A673 (cell line): ENCODE data around the gene PRTG. TPM values are rescaled to one million over a fixed set of nuclear protein-coding genes. Genes with fewer than 3 reads are reported as not detected.

Experiments
- BruUV-seq: library from RNA; stranded (reverse); fragments of 400-500 nt; replicated peaks from 2 replicates; lab custom pipeline; 2021; lab: Mats Ljungman, UMichigan
- CTCF ChIA-PET: fragments of 300-600 bp; sonication (Branson Sonifier 250); formaldehyde crosslinking; loops from one replicate; lab custom pipeline; 2022; ENCODE audit warnings: antibody characterized with exemption; lab: Charles Lee
- POLR2A ChIA-PET: fragments of 300-600 bp; sonication (Branson Sonifier 250); formaldehyde crosslinking; loops from one replicate; lab custom pipeline; 2022; ENCODE audit warnings: antibody characterized with exemption; ENCODE audit not compliant: low non-redundant PET; lab: Charles Lee
- DNase-seq: peaks from one replicate; pipeline ENCODE4 v3.0.0-alpha.2; 2015; ENCODE audit warnings: low spot score
- H3K27ac ChIP-seq: fragments of 200-600 bp; sonication (generic); 2 replicates; pipeline ENCODE4 v1.5.1; 2016; ENCODE audit warnings: mixed run types, low read depth, mild to moderate bottlenecking, mixed read lengths, antibody characterized with exemption, low read length; ENCODE audit not compliant: poor library complexity, severe bottlenecking
- H3K27me3 ChIP-seq: fragments of 200-600 bp; sonication (generic); replicated peaks from 2 replicates; pipeline ENCODE4 v1.6.1; 2017; ENCODE audit warnings: mixed run types, low read depth, mild to moderate bottlenecking, mixed read lengths, antibody characterized with exemption, low read length; ENCODE audit not compliant: insufficient read depth, poor library complexity
- H3K36me3 ChIP-seq: fragments of 200-600 bp; sonication (generic); 2 replicates; pipeline ENCODE4 v1.6.1; 2016; ENCODE audit warnings: mixed run types, mild to moderate bottlenecking, mixed read lengths, antibody characterized with exemption, low read length; ENCODE audit not compliant: insufficient read depth, poor library complexity, severe bottlenecking
- H3K4me1 ChIP-seq: fragments of 200-600 bp; sonication (generic); 2 replicates; pipeline ENCODE4 v1.6.1; 2017; ENCODE audit warnings: mixed run types, mild to moderate bottlenecking, mixed read lengths, antibody characterized with exemption, low read length; ENCODE audit not compliant: insufficient read depth, poor library complexity, severe bottlenecking
- H3K4me3 ChIP-seq: fragments of 200-600 bp; sonication (generic); 2 replicates; pipeline ENCODE4 v1.5.1; 2016; ENCODE audit warnings: low read depth, mixed run types, mild to moderate bottlenecking, mixed read lengths, low read length; ENCODE audit not compliant: poor library complexity, severe bottlenecking
- H3K9me3 ChIP-seq: fragments of 200-600 bp; sonication (generic); 2 replicates; pipeline ENCODE4 v1.6.1; 2016; ENCODE audit warnings: mixed run types, low read depth, mild to moderate bottlenecking, mixed read lengths, antibody characterized with exemption, low read length; ENCODE audit not compliant: poor library complexity, severe bottlenecking
- EZH2 ChIP-seq: fragments of 200-600 bp; sonication (generic); IDR thresholded peaks from 2 replicates; pipeline ENCODE4 v1.6.1; 2017; ENCODE audit warnings: borderline replicate concordance, low read depth, mild to moderate bottlenecking, mixed read lengths, antibody characterized with exemption, low read length; ENCODE audit not compliant: poor library complexity, severe bottlenecking
- intact Hi-C: fragments of 100-400 bp; cut with micrococcal nuclease; formaldehyde crosslinking; loops from one replicate; pipeline ENCODE4 v1.10.0; 2022; ENCODE audit not compliant: unreplicated experiment
- total RNA-seq: library from RNA; stranded (reverse); gene quantifications from 2 replicates; pipeline ENCODE4 v1.2.3, GENCODE V29; 2021
- TF ChIP-seq, protein P1 (sequence below): fragments of 300-800, 200-600 bp; sonication (generic); conservative IDR thresholded peaks from 2 replicates; pipeline ENCODE4 v1.5.1; 2017; ENCODE audit warnings: low read depth, mild to moderate bottlenecking, antibody characterized with exemption, low read length, moderate library complexity, mixed read lengths

PRTG gene
- total RNA-seq, 1 experiment from 2014 or later = 0.02 TPM

DNA sequence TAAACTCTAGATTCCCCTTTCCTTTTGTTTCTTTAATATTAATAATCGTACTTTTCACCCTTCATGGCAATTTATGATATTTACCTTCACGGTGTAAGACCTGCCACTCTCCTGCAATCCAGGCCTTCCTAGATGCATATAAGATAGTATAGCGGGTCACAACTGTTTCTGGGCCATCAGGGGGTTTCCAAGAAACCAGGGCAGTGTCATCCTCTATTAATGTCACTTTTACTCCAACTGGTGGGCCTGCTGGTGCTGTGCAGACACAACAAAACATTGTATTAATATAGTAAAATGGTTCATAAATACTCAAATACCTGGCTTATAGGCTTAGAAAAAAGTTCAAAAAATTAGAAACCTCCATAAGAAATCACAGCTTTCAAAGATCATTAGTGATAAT lies 105.9 kb downstream of the PRTG start:
- intact Hi-C loops = no loop called here
- BruUV-seq = no TSS peak
- no peak for DNase-seq
- no peak overlapping the region for H3K4me3 ChIP-seq
- no peaks in the 10 kb centered on the region for H3K27me3 ChIP-seq
- no peaks in the 10 kb centered on the region for H3K4me1 ChIP-seq
- POLR2A ChIA-PET = no interaction called here
- no peaks in the 10 kb centered on the region for H3K36me3 ChIP-seq
- CTCF ChIA-PET = no interaction called here
- H3K9me3 ChIP-seq = no peaks in the 10 kb centered on the region
- H3K27ac ChIP-seq = no peak overlapping the region
- no peak for TF ChIP-seq EZH2
- TF ChIP-seq, protein P1, sequence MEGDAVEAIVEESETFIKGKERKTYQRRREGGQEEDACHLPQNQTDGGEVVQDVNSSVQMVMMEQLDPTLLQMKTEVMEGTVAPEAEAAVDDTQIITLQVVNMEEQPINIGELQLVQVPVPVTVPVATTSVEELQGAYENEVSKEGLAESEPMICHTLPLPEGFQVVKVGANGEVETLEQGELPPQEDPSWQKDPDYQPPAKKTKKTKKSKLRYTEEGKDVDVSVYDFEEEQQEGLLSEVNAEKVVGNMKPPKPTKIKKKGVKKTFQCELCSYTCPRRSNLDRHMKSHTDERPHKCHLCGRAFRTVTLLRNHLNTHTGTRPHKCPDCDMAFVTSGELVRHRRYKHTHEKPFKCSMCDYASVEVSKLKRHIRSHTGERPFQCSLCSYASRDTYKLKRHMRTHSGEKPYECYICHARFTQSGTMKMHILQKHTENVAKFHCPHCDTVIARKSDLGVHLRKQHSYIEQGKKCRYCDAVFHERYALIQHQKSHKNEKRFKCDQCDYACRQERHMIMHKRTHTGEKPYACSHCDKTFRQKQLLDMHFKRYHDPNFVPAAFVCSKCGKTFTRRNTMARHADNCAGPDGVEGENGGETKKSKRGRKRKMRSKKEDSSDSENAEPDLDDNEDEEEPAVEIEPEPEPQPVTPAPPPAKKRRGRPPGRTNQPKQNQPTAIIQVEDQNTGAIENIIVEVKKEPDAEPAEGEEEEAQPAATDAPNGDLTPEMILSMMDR = no peak

DNA sequence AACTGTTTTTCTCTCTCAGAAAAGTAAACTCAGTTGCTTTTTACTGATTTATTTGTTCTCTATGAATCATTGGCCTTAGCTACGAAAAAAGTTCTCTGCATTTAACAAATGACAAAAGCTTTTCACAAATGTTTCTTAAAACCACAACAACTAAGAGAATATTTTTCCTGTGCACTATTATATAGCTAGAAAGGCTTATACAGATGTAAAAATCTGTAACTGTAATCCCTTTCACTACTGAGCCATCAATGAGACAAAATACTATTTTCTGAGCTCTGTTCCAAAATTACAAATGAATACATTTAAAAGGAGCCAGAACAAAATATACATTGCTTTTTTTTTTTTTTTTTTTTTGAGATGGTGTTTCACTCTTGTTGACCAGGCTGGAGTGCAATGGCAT lies 109.2 kb downstream of the PRTG start:
- BruUV-seq = no TSS peak
- no peaks in the 10 kb centered on the region for H3K36me3 ChIP-seq
- no peak overlapping the region for H3K27ac ChIP-seq
- TF ChIP-seq, protein P1 = no peak
- TF ChIP-seq EZH2 = no peak
- CTCF ChIA-PET = no interaction called here
- intact Hi-C loops = no loop called here
- DNase-seq = no peak
- no peaks in the 10 kb centered on the region for H3K4me1 ChIP-seq
- H3K9me3 ChIP-seq = no peaks in the 10 kb centered on the region
- H3K27me3 ChIP-seq = no peaks in the 10 kb centered on the region
- H3K4me3 ChIP-seq = no peak overlapping the region
- POLR2A ChIA-PET = no interaction called here

DNA sequence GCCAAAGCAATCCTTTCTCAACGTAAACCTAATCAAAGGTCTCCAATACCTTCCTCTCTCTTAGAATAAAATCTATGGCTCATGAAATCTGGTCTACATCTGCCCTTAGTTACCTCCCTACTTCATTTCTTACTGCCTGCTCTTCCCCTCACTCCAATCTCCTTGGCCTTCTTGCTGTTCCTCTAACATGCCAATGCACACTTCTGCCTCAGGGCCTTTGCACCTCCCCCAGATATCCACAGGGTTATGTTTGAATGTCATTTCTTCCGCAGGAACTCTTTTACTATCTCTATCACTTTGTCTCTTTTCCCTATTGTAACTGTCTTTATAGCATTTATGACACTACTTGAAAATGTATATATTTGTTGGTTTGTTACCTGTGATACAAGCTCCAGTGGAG lies 110.5 kb downstream of the PRTG start:
- no peaks in the 10 kb centered on the region for H3K27me3 ChIP-seq
- H3K9me3 ChIP-seq = no peaks in the 10 kb centered on the region
- H3K4me1 ChIP-seq = no peaks in the 10 kb centered on the region
- TF ChIP-seq, protein P1 = no peak
- no peak for TF ChIP-seq EZH2
- H3K4me3 ChIP-seq = no peak overlapping the region
- no peaks in the 10 kb centered on the region for H3K36me3 ChIP-seq
- H3K27ac ChIP-seq = no peak overlapping the region
- DNase-seq = no peak
- intact Hi-C loops = no loop called here
- POLR2A ChIA-PET = no interaction called here
- no TSS peak for BruUV-seq
- CTCF ChIA-PET = no interaction called here
